ENCODE measurements around the gene CLCN3.

GRCh38 chr4:169619958-169620879 is at the start of gene CLCN3:
- no peak for TF ChIP-seq CTCF (IDR thresholded peaks at IDR 0.05; ENCODE audit: insufficient read depth, low read length, poor library complexity, severe bottlenecking)
- TF ChIP-seq EZH2phosphoT487 (conservative IDR thresholded peaks at IDR 0.05; ENCODE audit: low read length) = no peak
